Activated CD8-positive, alpha-beta T cell treated with anti-CD3 and anti-CD28 coated beads for 36 hours (primary cell): Measurements from ENCODE around the gene EOGT. TPM values are rescaled to one million over a fixed set of nuclear protein-coding genes. Genes with fewer than 3 reads are reported as not detected.

Experiments
- ATAC-seq: fragments of 200-7000 bp; cut with Tn5 transposase; one replicate; pipeline ENCODE4 v1.10.0; 2021; ENCODE audit warnings: mild to moderate bottlenecking, moderate library complexity
- CTCF ChIA-PET: fragments of 350-600 bp; sonication (Branson Sonifier 250); formaldehyde crosslinking; loops from one replicate; lab custom pipeline; 2021; ENCODE audit warnings: antibody characterized with exemption; lab: Charles Lee
- POLR2A ChIA-PET: fragments of 350-600 bp; sonication (Branson Sonifier 250); formaldehyde crosslinking; loops from one replicate; lab custom pipeline; 2021; ENCODE audit warnings: antibody characterized with exemption; lab: Charles Lee
- DNase-seq: peaks from one replicate; pipeline ENCODE4 v3.0.0-alpha.2; 2020
- H3K27ac Mint-ChIP-seq: one replicate; pipeline ENCODE4 v1.8.0; 2021; ENCODE audit warnings: mild to moderate bottlenecking, mixed read lengths
- H3K27me3 Mint-ChIP-seq: one replicate; pipeline ENCODE4 v1.8.0; 2021; ENCODE audit warnings: mixed read lengths
- H3K36me3 Mint-ChIP-seq: one replicate; pipeline ENCODE4 v1.8.0; 2021; ENCODE audit warnings: low read depth, mixed read lengths
- H3K4me1 Mint-ChIP-seq: one replicate; pipeline ENCODE4 v1.8.0; 2021; ENCODE audit warnings: low read depth, mixed read lengths
- H3K4me3 Mint-ChIP-seq: one replicate; pipeline ENCODE4 v1.8.0; 2021; ENCODE audit warnings: mild to moderate bottlenecking, moderate library complexity, mixed read lengths
- H3K9me3 Mint-ChIP-seq: one replicate; pipeline ENCODE4 v1.8.0; 2021; ENCODE audit warnings: mixed read lengths
- CTCF ChIP-seq: fragments of 200-600 bp; IDR thresholded peaks from one replicate; pipeline ENCODE4 v1.8.0; 2022; ENCODE audit warnings: antibody characterized with exemption, mild to moderate bottlenecking
- intact Hi-C: fragments of 100-400 bp; cut with micrococcal nuclease; formaldehyde crosslinking; loops from one replicate; pipeline ENCODE4 v1.10.0; 2022
- total RNA-seq, 2 experiments: library from RNA; stranded (reverse); gene quantifications; one replicate each; pipeline ENCODE4 v1.2.3, GENCODE V29; 2021

Gene EOGT
- total RNA-seq, 2 experiments from 2014 or later, result 4.3 to 4.9 TPM

DNA sequence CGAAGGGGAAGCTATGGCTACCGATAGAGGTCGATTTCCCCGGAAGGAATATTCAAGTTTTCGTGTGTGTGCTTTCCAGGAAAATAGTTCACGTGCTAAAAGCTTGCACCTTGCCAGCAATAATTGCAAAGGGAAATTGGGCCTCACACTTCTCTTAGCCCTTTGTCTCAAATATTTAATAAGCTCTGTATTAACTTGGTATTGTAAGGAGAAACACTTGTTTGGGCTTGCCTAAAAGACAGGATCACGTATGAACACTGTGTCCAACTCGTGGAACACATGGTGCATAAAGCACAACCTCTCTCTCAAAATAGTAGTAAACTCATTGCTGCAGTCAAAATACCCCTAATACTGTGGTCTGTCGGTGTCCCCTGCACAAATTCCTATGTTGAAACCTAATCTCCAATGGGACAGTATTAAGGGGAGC lies 39.0 kb upstream of the EOGT start:
- Mint-ChIP-seq H3K4me3 (peak overlapping the region; percentile 87), H3K4me1 (peaks cover 40% of the 10 kb centered on the region), H3K9me3 (no peaks in the 10 kb centered on the region), H3K27ac (peak overlapping the region; percentile 90), H3K27me3 (no peaks in the 10 kb centered on the region), H3K36me3 (peaks cover 32% of the 10 kb centered on the region)
- no peak for TF ChIP-seq CTCF
- ATAC-seq (peak; percentile 16), DNase-seq (no peak)
- POLR2A ChIA-PET, result interaction anchor here (0.7 to 3.9 kb wide), 15 partner anchors 8 to 262 kb away, joined by 3 to 24 read pairs (median 5); partner anchors contain the start of genes ARL6IP5 and UBA3
- CTCF ChIA-PET, result interaction anchor here (0.7 to 2.9 kb wide), 7 partner anchors 11 to 273 kb away, joined by 3 to 15 read pairs (median 5); partner anchors contain the start of gene ARL6IP5
- intact Hi-C loops, result loop anchor here (2.0 kb wide), 1 partner anchor 30 kb away; no protein-coding TSS in a partner anchor

DNA sequence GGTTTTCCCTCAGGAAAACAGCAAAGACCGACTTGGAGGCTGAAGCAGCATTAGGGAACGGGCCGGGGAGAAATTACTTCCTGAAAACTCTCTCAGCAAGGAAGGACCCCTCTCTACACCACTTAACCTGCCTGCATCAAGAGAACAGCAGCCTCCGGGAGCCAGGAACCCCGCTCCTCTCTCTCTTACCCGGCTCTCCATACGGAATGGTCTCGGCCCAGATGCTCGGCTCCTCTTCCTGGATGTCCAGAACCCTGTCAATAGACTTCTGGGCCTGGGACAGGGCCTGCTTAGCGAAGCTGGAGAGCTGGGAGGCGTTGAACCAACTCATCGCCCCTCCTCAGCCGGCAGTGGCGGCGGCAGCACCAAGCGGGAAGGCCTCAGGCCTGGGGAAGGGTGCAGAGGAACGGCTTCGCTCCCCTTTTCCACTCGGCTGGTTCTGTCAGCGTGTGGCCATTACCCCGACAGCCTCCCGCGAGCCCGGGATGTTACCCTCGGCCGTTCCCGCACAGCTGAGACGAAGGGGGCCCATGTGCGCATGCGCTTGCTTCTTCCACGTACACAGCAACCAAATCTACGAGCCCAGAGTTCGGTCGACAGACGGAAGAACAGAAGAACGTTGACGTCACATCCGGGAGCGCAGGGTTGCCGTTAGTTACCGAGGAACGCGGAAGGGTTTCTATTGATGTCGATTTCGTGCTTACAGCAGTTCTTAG lies 38.4 kb upstream of the EOGT start, which contains the start of gene TMF1:
TSS of gene TMF1 (minus strand) at position 578 of the 716 bp plus-strand sequence. CDS start at position 331, 247 bp downstream.
- peaks cover 41% of the 10 kb centered on the region for H3K4me1 Mint-ChIP-seq
- TF ChIP-seq CTCF, result no peak
- intact Hi-C loops, result loop anchor here (2.0 kb wide), 1 partner anchor 31 kb away; no protein-coding TSS in a partner anchor

DNA sequence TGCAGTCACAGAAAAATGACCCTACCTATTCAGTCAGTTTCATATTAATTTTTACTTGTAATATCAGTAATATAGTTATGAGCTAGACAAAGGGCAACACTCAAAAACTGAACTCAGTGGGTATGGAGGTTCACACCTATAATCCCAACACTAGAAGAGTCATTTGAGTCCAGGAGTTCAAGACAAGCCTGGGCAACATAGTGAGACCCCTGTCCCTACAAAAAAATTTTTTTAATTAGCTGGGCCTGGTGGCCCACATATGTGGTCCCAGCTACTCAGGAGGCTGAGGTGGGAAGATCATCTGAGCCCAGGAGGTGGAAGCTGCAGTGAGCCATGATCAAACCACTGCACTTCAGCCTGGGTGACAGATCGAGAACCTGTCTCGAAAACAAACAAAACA lies 35.5 kb upstream of the EOGT start:
- no peak overlapping the region for H3K27ac Mint-ChIP-seq
- no peaks in the 10 kb centered on the region for H3K9me3 Mint-ChIP-seq
- no peaks in the 10 kb centered on the region for H3K27me3 Mint-ChIP-seq
- intact Hi-C loops, result no loop called here
- CTCF ChIA-PET, result interaction anchor here (2.1 kb wide), 1 partner anchor 11 kb away, joined by 7 read pairs; no protein-coding TSS in a partner anchor
- no peak for DNase-seq
- no peak for TF ChIP-seq CTCF
- POLR2A ChIA-PET, result interaction anchor here (0.7 to 1.1 kb wide), 2 partner anchors 28 to 33 kb away, joined by 3 to 4 read pairs; no protein-coding TSS in a partner anchor
- H3K4me3 Mint-ChIP-seq, result peak overlapping the region; percentile 31
- H3K36me3 Mint-ChIP-seq, result peaks cover 34% of the 10 kb centered on the region
- peaks cover 47% of the 10 kb centered on the region for H3K4me1 Mint-ChIP-seq
- no peak for ATAC-seq

More for the DNA sequence above, 38.4 kb upstream of the EOGT start, which contains the start of gene TMF1:
- Mint-ChIP-seq H3K4me3 (peak within 1 kb of the TSS; percentile 87), H3K27ac (peak within 1 kb of the TSS; percentile 90), H3K27me3 (no peaks in the 10 kb centered on the region), H3K36me3 (peaks cover 33% of the 10 kb centered on the region), H3K9me3 (no peaks in the 10 kb centered on the region)
- peak; percentile 95 for ATAC-seq
- ChIA-PET CTCF (interaction anchor here (0.7 to 2.9 kb wide), 7 partner anchors 11 to 274 kb away, joined by 3 to 15 read pairs (median 5); partner anchors contain the start of gene ARL6IP5), POLR2A (interaction anchor here (0.7 to 3.9 kb wide), 19 partner anchors 8 to 263 kb away, joined by 3 to 24 read pairs (median 5); partner anchors contain the start of genes ARL6IP5 and UBA3)
- peak; percentile 99 for DNase-seq

DNA sequence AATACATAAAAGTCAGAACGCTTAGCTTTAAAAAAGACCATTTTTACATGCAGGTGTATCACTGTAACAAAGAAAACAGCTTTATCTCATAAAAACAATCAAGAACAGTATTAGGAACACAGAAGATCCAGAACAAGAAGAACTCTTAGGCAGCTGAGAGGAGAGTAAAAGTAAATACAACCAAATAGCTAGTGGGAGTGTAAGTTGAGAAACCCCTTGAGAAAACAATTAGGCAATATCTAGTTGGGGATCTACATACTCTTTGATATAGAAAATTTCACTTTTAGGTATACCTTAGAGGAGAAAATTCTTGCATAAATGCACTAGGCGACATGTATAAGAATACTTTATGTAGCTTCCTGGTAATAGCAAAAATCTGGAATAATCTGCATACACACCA lies 31.1 kb upstream of the EOGT start:
- POLR2A ChIA-PET, result interaction anchor here (0.8 kb wide), 1 partner anchor 36 kb away, joined by 3 read pairs; no protein-coding TSS in a partner anchor
- no peaks in the 10 kb centered on the region for H3K27me3 Mint-ChIP-seq
- H3K9me3 Mint-ChIP-seq, result no peaks in the 10 kb centered on the region
- CTCF ChIA-PET, result interaction anchor here (0.7 to 1.0 kb wide), 3 partner anchors 9 to 262 kb away, joined by 3 to 4 read pairs (median 3); no protein-coding TSS in a partner anchor
- no peak for ATAC-seq
- H3K4me1 Mint-ChIP-seq, result peaks cover 28% of the 10 kb centered on the region
- no peak for TF ChIP-seq CTCF
- no peak overlapping the region for H3K27ac Mint-ChIP-seq
- H3K4me3 Mint-ChIP-seq, result no peak overlapping the region
- intact Hi-C loops, result no loop called here
- no peak for DNase-seq
- peaks cover 41% of the 10 kb centered on the region for H3K36me3 Mint-ChIP-seq
